GM10248 (cell line): ENCODE results near the gene PCDHB10.
"Not testable (repeated sequence)": the region's sequence is repeated elsewhere in the genome, so short reads cannot be mapped to it uniquely, and the experiment has no call there.

Experiments
- CTCF ChIA-PET: fragments of 300-600 bp; sonication (Branson Sonifier 250); formaldehyde crosslinking; extraction: SDS; loops from one replicate; lab custom pipeline; 2021; ENCODE audit warnings: antibody characterized with exemption; lab: Yijun Ruan, JAX
- POLR2A ChIA-PET: fragments of 350-650 bp; sonication (Branson Sonifier 250); formaldehyde crosslinking; extraction: SDS; loops from one replicate; lab custom pipeline; 2020; ENCODE audit warnings: antibody characterized with exemption; lab: Yijun Ruan, JAX
- DNase-seq: peaks from one replicate; pipeline ENCODE4 v3.0.0; 2012; ENCODE audit errors: extremely low spot score
- CTCF ChIP-seq: IDR thresholded peaks from 2 replicates; pipeline ENCODE4 v1.5.1; 2012; ENCODE audit warnings: mild to moderate bottlenecking, low read depth; ENCODE audit errors: extremely low read depth, missing control alignments, control extremely low read depth

The PCDHB10 gene

GRCh38 chr5:141186897-141187512, 5.1 kb upstream of the PCDHB10 start, which contains the start of gene PCDHB9:
PCDHB9 (plus strand) TSS chr5:141187161; CDS start chr5:141187319, 158 bp downstream.
- DNase-seq, result no peak
- peak; percentile 13 for TF ChIP-seq CTCF
- ChIA-PET POLR2A (no interaction called here), CTCF (interaction anchor here (0.9 to 1.4 kb wide), 3 partner anchors 9 to 377 kb away, joined by 3 to 5 read pairs (median 5); no protein-coding TSS in a partner anchor)

DNA sequence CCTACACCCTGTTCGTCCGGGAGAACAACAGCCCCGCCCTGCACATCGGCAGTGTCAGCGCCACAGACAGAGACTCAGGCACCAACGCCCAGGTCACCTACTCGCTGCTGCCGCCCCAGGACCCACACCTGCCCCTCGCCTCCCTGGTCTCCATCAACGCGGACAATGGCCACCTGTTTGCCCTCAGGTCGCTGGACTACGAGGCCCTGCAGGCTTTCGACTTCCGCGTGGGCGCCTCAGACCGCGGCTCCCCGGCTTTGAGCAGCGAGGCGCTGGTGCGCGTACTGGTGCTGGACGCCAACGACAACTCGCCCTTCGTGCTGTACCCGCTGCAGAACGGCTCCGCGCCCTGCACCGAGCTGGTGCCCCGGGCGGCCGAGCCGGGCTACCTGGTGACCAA, 3.5 kb upstream of the PCDHB10 start:
- DNase-seq, POLR2A ChIA-PET, CTCF ChIA-PET: not testable (repeated sequence)

- POLR2A ChIA-PET, DNase-seq, CTCF ChIA-PET: not testable (repeated sequence)
Observed at GRCh38 chr5:141189131-141189530, 3.0 kb upstream of the PCDHB10 start.

GRCh38 chr5:141194332-141194731, 2.2 kb downstream of the PCDHB10 start:
- CTCF ChIA-PET, POLR2A ChIA-PET, DNase-seq: not testable (repeated sequence)

DNA sequence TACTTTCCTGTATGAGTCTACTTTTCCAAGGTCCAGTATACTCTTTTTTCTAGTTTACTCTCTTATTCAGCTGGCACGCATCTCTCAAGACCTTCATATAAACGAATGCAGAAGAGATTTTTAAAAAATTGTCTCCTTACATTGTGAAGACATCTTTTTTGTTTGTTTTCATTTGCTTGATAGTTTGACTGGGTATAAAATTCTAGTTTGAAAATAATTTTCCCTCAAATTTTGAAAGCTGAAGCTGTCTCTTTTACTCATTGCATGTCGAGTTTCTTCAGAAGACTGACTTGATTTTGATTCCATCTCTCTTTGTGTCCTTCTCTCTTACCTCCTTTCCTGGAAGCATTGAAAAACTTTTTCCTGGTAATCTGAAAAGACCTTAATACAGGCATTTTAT, 4.2 kb downstream of the PCDHB10 start:
- no peak for TF ChIP-seq CTCF
- CTCF ChIA-PET, result interaction anchor here (1.0 to 1.5 kb wide), 3 partner anchors 9 to 134 kb away, joined by 3 read pairs; partner anchors contain the start of genes PCDHB9 and PCDHGA1
- POLR2A ChIA-PET, result no interaction called here

DNA sequence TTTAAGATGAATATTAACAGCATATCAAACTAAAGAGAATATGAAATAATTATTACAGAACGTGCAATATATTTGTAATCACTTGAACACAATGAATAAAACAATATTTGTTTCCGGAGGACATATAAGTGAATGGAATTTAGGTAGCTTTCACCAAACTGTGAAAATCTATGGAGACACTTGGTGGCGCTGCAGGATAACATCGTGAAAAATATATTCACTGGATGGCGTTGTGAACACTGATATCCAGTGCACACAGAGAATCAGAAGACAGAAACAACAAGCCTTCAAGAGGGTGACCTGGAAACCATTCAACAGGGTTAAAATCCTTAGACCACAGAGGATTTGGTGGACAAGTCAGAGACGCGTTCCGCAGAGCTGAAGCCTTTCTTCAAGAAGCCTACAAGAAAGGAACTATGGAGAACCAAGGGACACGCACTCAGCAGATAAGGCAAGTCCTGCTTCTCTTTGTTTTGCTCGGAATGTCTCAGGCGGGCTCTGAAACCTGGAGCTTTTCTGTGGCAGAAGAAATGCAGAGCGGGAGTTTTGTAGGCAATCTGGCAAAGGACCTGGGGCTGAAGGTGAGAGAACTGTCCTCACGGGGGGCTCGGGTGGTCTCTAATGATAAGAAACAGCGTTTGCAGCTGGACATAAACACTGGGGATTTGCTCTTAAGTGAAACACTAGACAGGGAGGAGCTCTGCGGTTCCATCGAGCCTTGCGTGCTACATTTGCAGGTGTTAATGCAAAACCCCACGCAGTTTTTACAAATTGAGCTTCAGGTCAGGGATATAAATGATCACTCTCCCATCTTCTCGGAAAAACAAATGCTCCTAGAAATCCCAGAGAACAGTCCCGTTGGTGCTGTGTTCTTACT, 7.4 kb downstream of the PCDHB10 start, which contains the start of gene PCDHB11:
Gene PCDHB11, plus strand, starts transcription at position 269 of the 877 bp plus-strand sequence. Its CDS starts 148 bp downstream, at position 417.
- no peak for TF ChIP-seq CTCF
- ChIA-PET POLR2A (no interaction called here), CTCF (interaction anchor here (1.2 kb wide), 2 partner anchors 23 to 46 kb away, joined by 3 read pairs; no protein-coding TSS in a partner anchor)
- no peak for DNase-seq

More for the DNA sequence above, 4.2 kb downstream of the PCDHB10 start:
- no peak for DNase-seq

DNA sequence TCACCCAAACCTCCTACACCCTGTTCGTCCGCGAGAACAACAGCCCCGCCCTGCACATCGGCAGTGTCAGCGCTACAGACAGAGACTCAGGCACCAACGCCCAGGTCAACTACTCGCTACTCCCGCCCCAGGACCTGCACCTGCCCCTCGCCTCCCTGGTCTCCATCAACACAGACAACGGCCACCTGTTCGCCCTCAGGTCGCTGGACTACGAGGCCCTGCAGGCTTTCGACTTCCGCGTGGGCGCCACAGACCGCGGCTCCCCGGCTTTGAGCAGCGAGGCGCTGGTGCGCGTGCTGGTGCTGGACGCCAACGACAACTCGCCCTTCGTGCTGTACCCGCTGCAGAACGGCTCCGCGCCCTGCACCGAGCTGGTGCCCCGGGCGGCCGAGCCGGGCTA, 9.0 kb downstream of the PCDHB10 start:
- CTCF ChIA-PET, POLR2A ChIA-PET, DNase-seq: not testable (repeated sequence)

GRCh38 chr5:141201646-141202045, 9.5 kb downstream of the PCDHB10 start:
- DNase-seq, CTCF ChIA-PET, POLR2A ChIA-PET: not testable (repeated sequence)

GRCh38 chr5:141208478-141208877, 16.3 kb downstream of the PCDHB10 start, which contains the start of gene PCDHB12:
PCDHB12 (plus strand) TSS chr5:141208719; CDS start chr5:141208908, 189 bp downstream.
- ChIA-PET CTCF (interaction anchor here (1.1 kb wide), 1 partner anchor 9 kb away, joined by 5 read pairs; no protein-coding TSS in a partner anchor), POLR2A (no interaction called here)
- DNase-seq, result no peak
- TF ChIP-seq CTCF, result no peak

DNA sequence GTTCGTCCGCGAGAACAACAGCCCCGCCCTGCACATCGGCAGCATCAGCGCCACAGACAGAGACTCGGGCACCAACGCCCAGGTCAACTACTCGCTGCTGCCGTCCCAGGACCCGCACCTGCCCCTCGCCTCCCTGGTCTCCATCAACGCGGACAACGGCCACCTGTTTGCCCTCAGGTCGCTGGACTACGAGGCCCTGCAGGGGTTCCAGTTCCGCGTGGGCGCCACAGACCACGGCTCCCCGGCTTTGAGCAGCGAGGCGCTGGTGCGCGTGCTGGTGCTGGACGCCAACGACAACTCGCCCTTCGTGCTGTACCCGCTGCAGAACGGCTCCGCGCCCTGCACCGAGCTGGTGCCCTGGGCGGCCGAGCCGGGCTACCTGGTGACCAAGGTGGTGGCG, 18.1 kb downstream of the PCDHB10 start:
- DNase-seq, POLR2A ChIA-PET, CTCF ChIA-PET: not testable (repeated sequence)

- POLR2A ChIA-PET, CTCF ChIA-PET, DNase-seq: not testable (repeated sequence)
Observed at GRCh38 chr5:141210849-141211248, 18.7 kb downstream of the PCDHB10 start.

- CTCF ChIA-PET, DNase-seq, POLR2A ChIA-PET: not testable (repeated sequence)
Observed at GRCh38 chr5:141213656-141214339, 21.6 kb downstream of the PCDHB10 start, which contains the start of gene PCDHB13. PCDHB13 (plus strand) TSS chr5:141213919; CDS start chr5:141214124, 205 bp downstream.
